Adipocyte (in vitro differentiated cells): ENCODE results near the gene SUPT3H.
"Not testable (repeated sequence)": the region's sequence is repeated elsewhere in the genome, so short reads cannot be mapped to it uniquely, and the experiment has no call there.

Experiments used
- DNase-seq: peaks from one replicate; pipeline ENCODE4 v3.0.0-alpha.2; 2015; ENCODE audit warnings: low read depth
- H3K27me3 ChIP-seq: replicated peaks from 2 replicates; pipeline ENCODE4 v1.7.0; 2013; ENCODE audit warnings: mild to moderate bottlenecking, low read length, moderate library complexity; ENCODE audit not compliant: control insufficient read depth, insufficient read depth
- H3K36me3 ChIP-seq: 2 replicates; pipeline ENCODE4 v1.7.0; 2013; ENCODE audit warnings: low read length, mild to moderate bottlenecking, moderate library complexity; ENCODE audit not compliant: control insufficient read depth, insufficient read depth, severe bottlenecking
- H3K4me1 ChIP-seq: 2 replicates; pipeline ENCODE4 v1.7.0; 2013; ENCODE audit warnings: mild to moderate bottlenecking, low read length, moderate library complexity; ENCODE audit not compliant: control insufficient read depth, insufficient read depth
- H3K4me3 ChIP-seq: 2 replicates; pipeline ENCODE4 v1.7.0; 2013; ENCODE audit warnings: mild to moderate bottlenecking, low read length, moderate library complexity
- H3K9ac ChIP-seq: 2 replicates; pipeline ENCODE4 v1.7.0; 2013; ENCODE audit warnings: mild to moderate bottlenecking, low read length, moderate library complexity
- H3K9me3 ChIP-seq: 2 replicates; pipeline ENCODE4 v1.7.0; 2013; ENCODE audit warnings: mild to moderate bottlenecking, low read length, moderate library complexity; ENCODE audit not compliant: control insufficient read depth

Gene SUPT3H

GRCh38 chr6:44915111-44915510, 462.6 kb downstream of the SUPT3H start:
- peak; percentile 30 for DNase-seq

GRCh38 chr6:44914141-44914540, 463.6 kb downstream of the SUPT3H start:
- no peaks in the 10 kb centered on the region for H3K4me1 ChIP-seq
- no peaks in the 10 kb centered on the region for H3K36me3 ChIP-seq
- H3K9me3 ChIP-seq: no peaks in the 10 kb centered on the region
- no peak for DNase-seq
- H3K27me3 ChIP-seq: no peaks in the 10 kb centered on the region
- no peak overlapping the region for H3K9ac ChIP-seq
- no peak overlapping the region for H3K4me3 ChIP-seq

More at GRCh38 chr6:44915111-44915510, 462.6 kb downstream of the SUPT3H start:
- Histone ChIP-seq H3K4me1 (no peaks in the 10 kb centered on the region), H3K27me3 (no peaks in the 10 kb centered on the region), H3K36me3 (no peaks in the 10 kb centered on the region), H3K4me3 (no peak overlapping the region), H3K9ac (no peak overlapping the region), H3K9me3 (no peaks in the 10 kb centered on the region)

GRCh38 chr6:44906761-44907160, 471.0 kb downstream of the SUPT3H start:
- Histone ChIP-seq H3K9me3 (no peaks in the 10 kb centered on the region), H3K27me3 (no peaks in the 10 kb centered on the region), H3K4me3 (no peak overlapping the region), H3K4me1 (no peaks in the 10 kb centered on the region), H3K9ac (no peak overlapping the region), H3K36me3 (no peaks in the 10 kb centered on the region)
- no peak for DNase-seq

GRCh38 chr6:44900358-44900757, 477.4 kb downstream of the SUPT3H start:
- not testable (repeated sequence) for H3K4me1 ChIP-seq, DNase-seq, H3K27me3 ChIP-seq, H3K36me3 ChIP-seq, H3K4me3 ChIP-seq, H3K9me3 ChIP-seq, H3K9ac ChIP-seq

GRCh38 chr6:44898296-44898930, 479.3 kb downstream of the SUPT3H start:
- no peak for DNase-seq
- H3K4me1 ChIP-seq: no peaks in the 10 kb centered on the region
- H3K36me3 ChIP-seq: no peaks in the 10 kb centered on the region
- no peaks in the 10 kb centered on the region for H3K9me3 ChIP-seq
- H3K27me3 ChIP-seq: no peaks in the 10 kb centered on the region
- no peak overlapping the region for H3K4me3 ChIP-seq
- H3K9ac ChIP-seq: no peak overlapping the region

GRCh38 chr6:44897316-44897715, 480.4 kb downstream of the SUPT3H start:
- no peak overlapping the region for H3K4me3 ChIP-seq
- no peak for DNase-seq
- no peaks in the 10 kb centered on the region for H3K36me3 ChIP-seq
- H3K4me1 ChIP-seq: no peaks in the 10 kb centered on the region
- H3K9me3 ChIP-seq: no peaks in the 10 kb centered on the region
- no peaks in the 10 kb centered on the region for H3K27me3 ChIP-seq
- no peak overlapping the region for H3K9ac ChIP-seq

GRCh38 chr6:44896701-44897100, 481.0 kb downstream of the SUPT3H start:
- DNase-seq: no peak
- no peak overlapping the region for H3K9ac ChIP-seq
- no peaks in the 10 kb centered on the region for H3K36me3 ChIP-seq
- H3K4me3 ChIP-seq: no peak overlapping the region
- no peaks in the 10 kb centered on the region for H3K4me1 ChIP-seq
- no peaks in the 10 kb centered on the region for H3K27me3 ChIP-seq
- H3K9me3 ChIP-seq: no peaks in the 10 kb centered on the region

- no peak overlapping the region for H3K4me3 ChIP-seq
- H3K27me3 ChIP-seq: no peaks in the 10 kb centered on the region
- H3K36me3 ChIP-seq: no peaks in the 10 kb centered on the region
- H3K4me1 ChIP-seq: no peaks in the 10 kb centered on the region
- no peaks in the 10 kb centered on the region for H3K9me3 ChIP-seq
- no peak for DNase-seq
- H3K9ac ChIP-seq: no peak overlapping the region
These were observed 485.2 kb downstream of the SUPT3H start for GRCh38 chr6:44892579-44892978.

- H3K36me3 ChIP-seq, H3K9me3 ChIP-seq, H3K4me1 ChIP-seq, H3K4me3 ChIP-seq, H3K27me3 ChIP-seq, DNase-seq, H3K9ac ChIP-seq: not testable (repeated sequence)
These were observed 498.7 kb downstream of the SUPT3H start for GRCh38 chr6:44879071-44879470.

GRCh38 chr6:44876638-44877037, 501.1 kb downstream of the SUPT3H start:
- not testable (repeated sequence) for H3K36me3 ChIP-seq, H3K27me3 ChIP-seq, DNase-seq, H3K9me3 ChIP-seq, H3K9ac ChIP-seq, H3K4me3 ChIP-seq, H3K4me1 ChIP-seq

- Histone ChIP-seq H3K9me3 (peaks cover 12% of the 10 kb centered on the region), H3K4me3 (no peak overlapping the region), H3K36me3 (no peaks in the 10 kb centered on the region), H3K9ac (no peak overlapping the region), H3K27me3 (no peaks in the 10 kb centered on the region), H3K4me1 (no peaks in the 10 kb centered on the region)
- DNase-seq: no peak
These were observed 508.3 kb downstream of the SUPT3H start for GRCh38 chr6:44869321-44869897.

- Histone ChIP-seq H3K9ac (no peak overlapping the region), H3K27me3 (no peaks in the 10 kb centered on the region), H3K4me1 (no peaks in the 10 kb centered on the region), H3K9me3 (peaks cover 12% of the 10 kb centered on the region), H3K36me3 (no peaks in the 10 kb centered on the region), H3K4me3 (no peak overlapping the region)
- no peak for DNase-seq
These were observed 508.8 kb downstream of the SUPT3H start for GRCh38 chr6:44868910-44869309.
